GM12891 (cell line): Measurements from ENCODE around the gene PDCD2L.

ENCODE experiments used
- POLR2A ChIP-seq: IDR thresholded peaks from 2 replicates; pipeline ENCODE4 v1.6.1; 2011; ENCODE audit warnings: low read depth, low read length, control low read depth
- SPI1 ChIP-seq: IDR thresholded peaks from 2 replicates; pipeline ENCODE4 v1.6.1; 2011; ENCODE audit warnings: low read depth, low read length, control low read depth

- TF ChIP-seq POLR2A (no peak), SPI1 (no peak)
Measured at GRCh38 chr19:34364462-34364829, 39.8 kb upstream of the PDCD2L start.
